ENCODE data around the gene GNG5.

Gene GNG5

GRCh38 chr1:84497631-84498275 is 8.6 kb downstream of the GNG5 start:
- Histone ChIP-seq H3K27me3 (ENCODE audit: insufficient read depth, poor library complexity, severe bottlenecking) (no peaks in the 10 kb centered on the region), H3K27ac (replicated peaks) (no peak overlapping the region), H3K4me3 (replicated peaks; ENCODE audit: insufficient read depth, low read length) (no peak overlapping the region)
- no peak for DNase-seq (ENCODE audit: low read depth in 1 of 2, low spot score in 1 of 2)
- TF ChIP-seq GABPA (IDR thresholded peaks at IDR 0.05; ENCODE audit: low read depth) (no peak), CTCF (IDR thresholded peaks at IDR 0.05; ENCODE audit: insufficient read depth, low read length) (no peak), SPI1 (IDR thresholded peaks at IDR 0.05; ENCODE audit: borderline replicate concordance, low read depth) (no peak), REST (IDR thresholded peaks at IDR 0.05; ENCODE audit: insufficient replicate concordance, low read depth) (no peak), POLR2AphosphoS5 (IDR thresholded peaks at IDR 0.05; ENCODE audit: low read depth) (no peak)

- no peak for DNase-seq (ENCODE audit: low read depth in 1 of 2, low spot score in 1 of 2)
- no peak for TF ChIP-seq GABPA (IDR thresholded peaks at IDR 0.05; ENCODE audit: low read depth)
- no peak for TF ChIP-seq SPI1 (IDR thresholded peaks at IDR 0.05; ENCODE audit: borderline replicate concordance, low read depth)
- no peak for TF ChIP-seq REST (IDR thresholded peaks at IDR 0.05; ENCODE audit: insufficient replicate concordance, low read depth)
- TF ChIP-seq CTCF (IDR thresholded peaks at IDR 0.05; ENCODE audit: insufficient read depth, low read length), result no peak
- TF ChIP-seq POLR2AphosphoS5 (IDR thresholded peaks at IDR 0.05; ENCODE audit: low read depth), result no peak
- H3K4me3 ChIP-seq (replicated peaks; ENCODE audit: insufficient read depth, low read length), result no peak overlapping the region
- H3K27ac ChIP-seq (replicated peaks), result no peak overlapping the region
- H3K27me3 ChIP-seq (ENCODE audit: insufficient read depth, poor library complexity, severe bottlenecking), result no peaks in the 10 kb centered on the region
These were observed 9.9 kb downstream of the GNG5 start for GRCh38 chr1:84496498-84496897.

- no peak for DNase-seq (ENCODE audit: low read depth in 1 of 2, low spot score in 1 of 2)
- no peaks in the 10 kb centered on the region for H3K27me3 ChIP-seq (ENCODE audit: insufficient read depth, poor library complexity, severe bottlenecking)
- no peak overlapping the region for H3K4me3 ChIP-seq (replicated peaks; ENCODE audit: insufficient read depth, low read length)
- H3K27ac ChIP-seq (replicated peaks), result no peak overlapping the region
- TF ChIP-seq POLR2AphosphoS5 (IDR thresholded peaks at IDR 0.05; ENCODE audit: low read depth), result no peak
- TF ChIP-seq GABPA (IDR thresholded peaks at IDR 0.05; ENCODE audit: low read depth), result no peak
- no peak for TF ChIP-seq CTCF (IDR thresholded peaks at IDR 0.05; ENCODE audit: insufficient read depth, low read length)
- no peak for TF ChIP-seq SPI1 (IDR thresholded peaks at IDR 0.05; ENCODE audit: borderline replicate concordance, low read depth)
- no peak for TF ChIP-seq REST (IDR thresholded peaks at IDR 0.05; ENCODE audit: insufficient replicate concordance, low read depth)
These were observed 12.6 kb downstream of the GNG5 start for GRCh38 chr1:84493747-84494146.

All from HL-60 (cell line).